ENCODE data around the gene HFM1.

Gene HFM1

GRCh38 chr1:91273875-91274274 lies 130.8 kb downstream of the HFM1 start:
- Histone ChIP-seq H3K27me3 (ENCODE audit: control insufficient read depth in 5 of 5, insufficient read depth in 4 of 5, low read length in 5 of 5) (no peaks in the 10 kb centered on the region), H3K27ac (ENCODE audit: low read depth, low read length) (no peak overlapping the region), H3K36me3 (ENCODE audit: control insufficient read depth in 5 of 5, insufficient read depth in 5 of 5, low read length in 5 of 5) (no peaks in the 10 kb centered on the region), H3K9me3 (ENCODE audit: control insufficient read depth in 5 of 5, low read length in 5 of 5) (no peaks in the 10 kb centered on the region), H3K9ac (ENCODE audit: low read length in 5 of 5) (no peak overlapping the region), H3K4me1 (ENCODE audit: control insufficient read depth in 5 of 5, insufficient read depth in 5 of 5, low read length in 5 of 5) (no peaks in the 10 kb centered on the region), H3K4me3 (ENCODE audit: low read depth in 1 of 5, low read length in 5 of 5) (no peak overlapping the region)

GRCh38 chr1:91261655-91262054 lies 143.0 kb downstream of the HFM1 start:
- no peak overlapping the region for H3K9ac ChIP-seq (ENCODE audit: low read length in 5 of 5)
- no peak overlapping the region for H3K4me3 ChIP-seq (ENCODE audit: low read depth in 1 of 5, low read length in 5 of 5)
- H3K9me3 ChIP-seq (ENCODE audit: control insufficient read depth in 5 of 5, low read length in 5 of 5): no peaks in the 10 kb centered on the region
- no peak overlapping the region for H3K27ac ChIP-seq (ENCODE audit: low read depth, low read length)
- no peaks in the 10 kb centered on the region for H3K27me3 ChIP-seq (ENCODE audit: control insufficient read depth in 5 of 5, insufficient read depth in 4 of 5, low read length in 5 of 5)
- no peaks in the 10 kb centered on the region for H3K4me1 ChIP-seq (ENCODE audit: control insufficient read depth in 5 of 5, insufficient read depth in 5 of 5, low read length in 5 of 5)
- H3K36me3 ChIP-seq (ENCODE audit: control insufficient read depth in 5 of 5, insufficient read depth in 5 of 5, low read length in 5 of 5): no peaks in the 10 kb centered on the region

GRCh38 chr1:91245435-91245834 lies 159.2 kb downstream of the HFM1 start:
- H3K36me3 ChIP-seq (ENCODE audit: control insufficient read depth in 5 of 5, insufficient read depth in 5 of 5, low read length in 5 of 5): no peaks in the 10 kb centered on the region
- no peak overlapping the region for H3K4me3 ChIP-seq (ENCODE audit: low read depth in 1 of 5, low read length in 5 of 5)
- no peaks in the 10 kb centered on the region for H3K27me3 ChIP-seq (ENCODE audit: control insufficient read depth in 5 of 5, insufficient read depth in 4 of 5, low read length in 5 of 5)
- no peaks in the 10 kb centered on the region for H3K4me1 ChIP-seq (ENCODE audit: control insufficient read depth in 5 of 5, insufficient read depth in 5 of 5, low read length in 5 of 5)
- H3K9ac ChIP-seq (ENCODE audit: low read length in 5 of 5): no peak overlapping the region
- no peak overlapping the region for H3K27ac ChIP-seq (ENCODE audit: low read depth, low read length)
- H3K9me3 ChIP-seq (ENCODE audit: control insufficient read depth in 5 of 5, low read length in 5 of 5): no peaks in the 10 kb centered on the region

- Histone ChIP-seq H3K27me3 (ENCODE audit: control insufficient read depth in 5 of 5, insufficient read depth in 4 of 5, low read length in 5 of 5) (no peaks in the 10 kb centered on the region), H3K4me3 (ENCODE audit: low read depth in 1 of 5, low read length in 5 of 5) (no peak overlapping the region), H3K27ac (ENCODE audit: low read depth, low read length) (no peak overlapping the region), H3K36me3 (ENCODE audit: control insufficient read depth in 5 of 5, insufficient read depth in 5 of 5, low read length in 5 of 5) (no peaks in the 10 kb centered on the region), H3K9ac (ENCODE audit: low read length in 5 of 5) (no peak overlapping the region), H3K4me1 (ENCODE audit: control insufficient read depth in 5 of 5, insufficient read depth in 5 of 5, low read length in 5 of 5) (no peaks in the 10 kb centered on the region), H3K9me3 (ENCODE audit: control insufficient read depth in 5 of 5, low read length in 5 of 5) (no peaks in the 10 kb centered on the region)
These were observed 159.9 kb downstream of the HFM1 start for GRCh38 chr1:91244737-91245136.

GRCh38 chr1:91243171-91243570 lies 161.5 kb downstream of the HFM1 start:
- Histone ChIP-seq H3K36me3 (ENCODE audit: control insufficient read depth in 5 of 5, insufficient read depth in 5 of 5, low read length in 5 of 5) (no peaks in the 10 kb centered on the region), H3K4me1 (ENCODE audit: control insufficient read depth in 5 of 5, insufficient read depth in 5 of 5, low read length in 5 of 5) (no peaks in the 10 kb centered on the region), H3K9ac (ENCODE audit: low read length in 5 of 5) (no peak overlapping the region), H3K27ac (ENCODE audit: low read depth, low read length) (no peak overlapping the region), H3K4me3 (ENCODE audit: low read depth in 1 of 5, low read length in 5 of 5) (no peak overlapping the region), H3K27me3 (ENCODE audit: control insufficient read depth in 5 of 5, insufficient read depth in 4 of 5, low read length in 5 of 5) (no peaks in the 10 kb centered on the region), H3K9me3 (ENCODE audit: control insufficient read depth in 5 of 5, low read length in 5 of 5) (no peaks in the 10 kb centered on the region)

GRCh38 chr1:91234181-91234580 lies 170.5 kb downstream of the HFM1 start:
- Histone ChIP-seq H3K4me3 (ENCODE audit: low read depth in 1 of 5, low read length in 5 of 5) (no peak overlapping the region), H3K27me3 (ENCODE audit: control insufficient read depth in 5 of 5, insufficient read depth in 4 of 5, low read length in 5 of 5) (no peaks in the 10 kb centered on the region), H3K9me3 (ENCODE audit: control insufficient read depth in 5 of 5, low read length in 5 of 5) (no peaks in the 10 kb centered on the region), H3K9ac (ENCODE audit: low read length in 5 of 5) (no peak overlapping the region), H3K36me3 (ENCODE audit: control insufficient read depth in 5 of 5, insufficient read depth in 5 of 5, low read length in 5 of 5) (no peaks in the 10 kb centered on the region), H3K4me1 (ENCODE audit: control insufficient read depth in 5 of 5, insufficient read depth in 5 of 5, low read length in 5 of 5) (no peaks in the 10 kb centered on the region), H3K27ac (ENCODE audit: low read depth, low read length) (no peak overlapping the region)

GRCh38 chr1:91226741-91227140 lies 177.9 kb downstream of the HFM1 start:
- no peak overlapping the region for H3K27ac ChIP-seq (ENCODE audit: low read depth, low read length)
- no peaks in the 10 kb centered on the region for H3K4me1 ChIP-seq (ENCODE audit: control insufficient read depth in 5 of 5, insufficient read depth in 5 of 5, low read length in 5 of 5)
- no peaks in the 10 kb centered on the region for H3K27me3 ChIP-seq (ENCODE audit: control insufficient read depth in 5 of 5, insufficient read depth in 4 of 5, low read length in 5 of 5)
- H3K4me3 ChIP-seq (ENCODE audit: low read depth in 1 of 5, low read length in 5 of 5): no peak overlapping the region
- no peaks in the 10 kb centered on the region for H3K9me3 ChIP-seq (ENCODE audit: control insufficient read depth in 5 of 5, low read length in 5 of 5)
- no peaks in the 10 kb centered on the region for H3K36me3 ChIP-seq (ENCODE audit: control insufficient read depth in 5 of 5, insufficient read depth in 5 of 5, low read length in 5 of 5)
- H3K9ac ChIP-seq (ENCODE audit: low read length in 5 of 5): no peak overlapping the region

- Histone ChIP-seq H3K9me3 (ENCODE audit: control insufficient read depth in 5 of 5, low read length in 5 of 5) (no peaks in the 10 kb centered on the region), H3K4me3 (ENCODE audit: low read depth in 1 of 5, low read length in 5 of 5) (no peak overlapping the region), H3K36me3 (ENCODE audit: control insufficient read depth in 5 of 5, insufficient read depth in 5 of 5, low read length in 5 of 5) (no peaks in the 10 kb centered on the region), H3K4me1 (ENCODE audit: control insufficient read depth in 5 of 5, insufficient read depth in 5 of 5, low read length in 5 of 5) (no peaks in the 10 kb centered on the region), H3K27ac (ENCODE audit: low read depth, low read length) (no peak overlapping the region), H3K9ac (ENCODE audit: low read length in 5 of 5) (no peak overlapping the region), H3K27me3 (ENCODE audit: control insufficient read depth in 5 of 5, insufficient read depth in 4 of 5, low read length in 5 of 5) (no peaks in the 10 kb centered on the region)
These were observed 179.8 kb downstream of the HFM1 start for GRCh38 chr1:91224878-91225277.

- H3K9me3 ChIP-seq (ENCODE audit: control insufficient read depth in 5 of 5, low read length in 5 of 5): peaks cover 0 to 8% (median 0%) of the 10 kb centered on the region in 5 donors
- no peaks in the 10 kb centered on the region for H3K27me3 ChIP-seq (ENCODE audit: control insufficient read depth in 5 of 5, insufficient read depth in 4 of 5, low read length in 5 of 5)
These were observed 183.6 kb downstream of the HFM1 start for GRCh38 chr1:91221017-91221416.

GRCh38 chr1:91217911-91218310 lies 186.7 kb downstream of the HFM1 start:
- H3K27ac ChIP-seq (ENCODE audit: low read depth, low read length): no peak overlapping the region
- no peaks in the 10 kb centered on the region for H3K36me3 ChIP-seq (ENCODE audit: control insufficient read depth in 5 of 5, insufficient read depth in 5 of 5, low read length in 5 of 5)
- H3K9ac ChIP-seq (ENCODE audit: low read length in 5 of 5): no peak overlapping the region
- no peaks in the 10 kb centered on the region for H3K4me1 ChIP-seq (ENCODE audit: control insufficient read depth in 5 of 5, insufficient read depth in 5 of 5, low read length in 5 of 5)
- H3K9me3 ChIP-seq (ENCODE audit: control insufficient read depth in 5 of 5, low read length in 5 of 5): peaks cover 0 to 8% (median 0%) of the 10 kb centered on the region in 5 donors
- no peak overlapping the region for H3K4me3 ChIP-seq (ENCODE audit: low read depth in 1 of 5, low read length in 5 of 5)
- no peaks in the 10 kb centered on the region for H3K27me3 ChIP-seq (ENCODE audit: control insufficient read depth in 5 of 5, insufficient read depth in 4 of 5, low read length in 5 of 5)

More at GRCh38 chr1:91221017-91221416, 183.6 kb downstream of the HFM1 start:
- no peak overlapping the region for H3K4me3 ChIP-seq (ENCODE audit: low read depth in 1 of 5, low read length in 5 of 5)
- no peak overlapping the region for H3K9ac ChIP-seq (ENCODE audit: low read length in 5 of 5)
- H3K27ac ChIP-seq (ENCODE audit: low read depth, low read length): no peak overlapping the region
- H3K4me1 ChIP-seq (ENCODE audit: control insufficient read depth in 5 of 5, insufficient read depth in 5 of 5, low read length in 5 of 5): no peaks in the 10 kb centered on the region
- H3K36me3 ChIP-seq (ENCODE audit: control insufficient read depth in 5 of 5, insufficient read depth in 5 of 5, low read length in 5 of 5): no peaks in the 10 kb centered on the region
